IPS-15b (cell line): ENCODE data around the gene KCNQ1.

Source experiments
- H3K27me3 ChIP-seq: one replicate; pipeline ENCODE4 v1.6.1; 2013; ENCODE audit warnings: low read length; ENCODE audit not compliant: control insufficient read depth, insufficient read depth
- H3K36me3 ChIP-seq: one replicate; pipeline ENCODE4 v1.6.1; 2013; ENCODE audit warnings: low read length; ENCODE audit not compliant: control insufficient read depth, insufficient read depth
- H3K4me1 ChIP-seq: one replicate; pipeline ENCODE4 v1.6.1; 2013; ENCODE audit warnings: mild to moderate bottlenecking, low read length; ENCODE audit not compliant: control insufficient read depth, insufficient read depth
- H3K4me3 ChIP-seq: one replicate; pipeline ENCODE4 v1.5.1; 2013; ENCODE audit warnings: low read depth, low read length
- H3K9ac ChIP-seq: one replicate; pipeline ENCODE4 v1.6.1; 2013; ENCODE audit warnings: low read depth, mild to moderate bottlenecking, low read length
- H3K9me3 ChIP-seq: one replicate; pipeline ENCODE4 v1.6.1; 2013; ENCODE audit warnings: mild to moderate bottlenecking, low read length; ENCODE audit not compliant: control insufficient read depth, insufficient read depth

The KCNQ1 gene

DNA sequence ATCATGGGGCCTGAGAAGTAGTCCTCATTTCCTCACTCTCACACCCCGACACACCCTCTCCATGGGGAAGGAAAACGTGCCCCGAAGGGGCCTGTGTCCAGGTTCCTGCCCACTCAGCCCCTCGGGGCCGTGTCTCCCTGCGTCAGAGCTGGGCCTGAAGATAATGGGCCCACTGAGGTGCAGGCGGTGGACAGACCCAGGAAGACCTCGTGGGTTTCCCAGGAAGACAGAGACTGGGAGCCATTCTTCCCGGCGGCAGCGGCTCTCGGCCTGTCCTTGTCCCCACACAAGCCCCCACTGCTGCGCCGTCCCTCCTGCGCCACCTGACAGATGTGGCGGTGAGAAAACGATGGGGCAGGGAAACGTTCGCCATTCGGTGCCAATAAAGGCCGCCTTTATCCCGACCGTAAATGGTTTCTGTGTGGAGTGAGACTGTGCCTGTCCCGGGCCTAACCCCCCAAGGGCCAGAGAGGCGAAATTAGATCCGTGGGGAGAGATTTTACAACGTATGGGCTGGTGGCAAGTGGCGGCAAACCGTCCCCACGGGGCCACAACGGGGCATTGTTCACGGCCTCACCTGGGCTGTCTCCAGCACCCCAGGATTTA lies 351.8 kb downstream of the KCNQ1 start:
- Histone ChIP-seq H3K9me3 (no peaks in the 10 kb centered on the region), H3K4me1 (no peaks in the 10 kb centered on the region), H3K27me3 (peaks cover 6% of the 10 kb centered on the region), H3K9ac (no peak overlapping the region), H3K4me3 (no peak overlapping the region), H3K36me3 (no peaks in the 10 kb centered on the region)

DNA sequence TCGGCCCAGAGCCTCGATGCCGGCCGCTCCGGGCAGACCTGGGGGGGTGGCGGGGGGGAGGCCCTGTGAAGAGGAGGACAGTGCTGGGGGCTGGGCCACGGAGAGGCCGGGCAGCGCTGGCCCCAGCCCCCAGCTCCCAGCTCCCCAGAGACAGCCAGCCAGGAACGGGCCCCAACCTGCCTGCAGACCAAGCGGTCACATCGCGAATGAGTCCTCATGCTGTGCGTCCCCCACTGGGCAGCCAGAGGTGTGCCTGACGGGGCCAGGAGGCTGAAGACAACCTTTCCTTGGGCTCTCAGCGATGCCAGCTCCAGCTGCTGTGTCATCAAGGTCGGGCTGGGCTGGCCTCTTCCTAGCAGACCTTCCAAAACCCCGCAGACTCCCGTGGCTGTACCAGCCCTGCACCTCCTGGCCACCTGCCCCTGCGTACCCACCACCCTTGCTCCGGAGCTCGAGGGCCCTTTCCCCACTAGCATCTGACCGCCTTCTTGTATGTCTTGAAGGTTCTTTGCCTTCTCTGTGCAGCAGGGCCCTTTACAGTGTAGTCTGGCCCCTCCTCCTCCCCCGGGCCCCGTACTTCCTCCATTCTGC lies 352.4 kb downstream of the KCNQ1 start:
- no peaks in the 10 kb centered on the region for H3K36me3 ChIP-seq
- no peaks in the 10 kb centered on the region for H3K9me3 ChIP-seq
- H3K4me3 ChIP-seq = no peak overlapping the region
- no peak overlapping the region for H3K9ac ChIP-seq
- H3K27me3 ChIP-seq = peaks cover 6% of the 10 kb centered on the region
- no peaks in the 10 kb centered on the region for H3K4me1 ChIP-seq

GRCh38 chr11:2797741-2798361 lies 353.0 kb downstream of the KCNQ1 start:
- Histone ChIP-seq H3K9me3 (no peaks in the 10 kb centered on the region), H3K36me3 (no peaks in the 10 kb centered on the region), H3K9ac (no peak overlapping the region), H3K4me3 (no peak overlapping the region), H3K4me1 (no peaks in the 10 kb centered on the region), H3K27me3 (peaks cover 6% of the 10 kb centered on the region)

DNA sequence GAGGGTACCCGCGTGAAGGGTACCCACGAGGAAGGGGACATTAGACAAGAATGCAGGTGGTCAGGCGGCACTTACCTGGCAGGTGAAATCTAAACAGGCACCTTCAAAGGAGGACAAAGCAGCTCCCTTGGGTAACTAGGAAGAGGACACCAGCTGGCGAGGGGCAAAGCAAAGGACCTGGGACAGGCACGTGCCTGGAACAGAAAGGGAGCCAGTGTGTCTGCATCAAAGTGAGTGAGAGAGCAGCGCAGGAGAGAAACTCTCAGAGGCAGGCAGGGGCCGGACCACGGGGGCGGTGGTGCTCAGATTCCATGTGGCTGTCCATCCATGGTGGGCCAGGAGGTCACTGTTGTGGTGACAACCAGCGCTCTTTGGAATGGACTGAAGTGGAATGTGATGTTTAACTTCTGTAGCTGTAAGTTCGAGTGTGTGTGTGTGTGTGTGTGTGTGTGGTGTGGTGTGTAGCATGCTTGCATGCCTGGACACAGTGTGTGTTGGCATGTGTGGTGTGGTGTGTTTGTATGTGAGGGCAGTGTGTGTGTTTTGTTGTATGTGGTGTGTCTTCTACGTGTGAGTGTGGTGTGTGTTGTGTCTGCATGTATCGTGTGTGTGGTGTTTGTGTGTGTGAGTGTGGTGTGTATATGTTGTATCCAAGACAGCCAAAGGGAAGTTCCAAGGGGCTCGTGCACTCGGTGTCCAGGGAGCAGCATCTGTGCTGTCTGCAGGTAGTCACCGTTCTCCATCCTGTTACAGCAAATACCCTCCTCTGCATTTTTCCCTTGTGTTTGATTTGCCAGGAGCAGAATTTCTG lies 354.3 kb downstream of the KCNQ1 start:
- H3K4me3 ChIP-seq = no peak overlapping the region
- no peaks in the 10 kb centered on the region for H3K36me3 ChIP-seq
- no peaks in the 10 kb centered on the region for H3K9me3 ChIP-seq
- peaks cover 2% of the 10 kb centered on the region for H3K27me3 ChIP-seq
- no peak overlapping the region for H3K9ac ChIP-seq
- no peaks in the 10 kb centered on the region for H3K4me1 ChIP-seq

DNA sequence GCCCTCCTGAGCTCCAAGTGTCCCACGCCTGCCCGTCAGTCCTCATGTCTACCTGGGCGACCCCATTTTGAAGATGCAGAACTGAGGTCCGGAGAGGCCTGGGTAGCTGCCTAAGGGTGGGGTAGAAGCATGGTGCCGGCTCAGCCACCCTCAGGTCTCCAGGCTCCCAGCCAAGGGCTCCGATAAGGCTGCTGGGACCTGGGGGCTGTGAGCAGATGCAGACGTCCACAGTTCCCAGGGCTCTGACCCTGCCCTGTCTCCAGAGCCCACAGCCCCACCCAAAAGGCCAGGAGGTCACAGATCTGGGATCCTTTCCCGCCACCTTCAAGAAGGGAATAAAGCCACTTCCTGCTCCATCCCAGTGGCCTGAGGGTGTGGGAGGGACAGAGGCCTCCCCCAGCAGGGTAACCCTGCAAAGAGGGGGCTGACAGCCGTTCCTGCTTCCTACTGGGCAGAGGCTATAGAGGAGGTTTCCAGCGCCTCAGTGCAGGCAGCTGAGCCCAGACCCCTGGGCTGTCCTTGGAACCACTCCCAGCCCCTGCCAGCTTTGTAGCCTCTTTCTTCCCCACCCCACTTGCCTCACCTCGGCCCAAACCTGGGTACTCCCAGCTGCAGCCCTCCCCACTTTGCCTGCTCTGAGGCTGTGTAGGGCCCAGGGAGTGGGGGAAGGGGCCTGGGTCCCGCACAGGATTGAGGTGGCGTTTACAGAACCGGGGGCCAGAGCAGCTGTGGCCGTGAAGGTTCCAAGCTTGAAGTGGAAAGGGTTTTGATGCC lies 355.3 kb downstream of the KCNQ1 start:
- Histone ChIP-seq H3K9ac (no peak overlapping the region), H3K4me3 (no peak overlapping the region), H3K36me3 (no peaks in the 10 kb centered on the region), H3K4me1 (no peaks in the 10 kb centered on the region), H3K27me3 (no peaks in the 10 kb centered on the region), H3K9me3 (no peaks in the 10 kb centered on the region)

DNA sequence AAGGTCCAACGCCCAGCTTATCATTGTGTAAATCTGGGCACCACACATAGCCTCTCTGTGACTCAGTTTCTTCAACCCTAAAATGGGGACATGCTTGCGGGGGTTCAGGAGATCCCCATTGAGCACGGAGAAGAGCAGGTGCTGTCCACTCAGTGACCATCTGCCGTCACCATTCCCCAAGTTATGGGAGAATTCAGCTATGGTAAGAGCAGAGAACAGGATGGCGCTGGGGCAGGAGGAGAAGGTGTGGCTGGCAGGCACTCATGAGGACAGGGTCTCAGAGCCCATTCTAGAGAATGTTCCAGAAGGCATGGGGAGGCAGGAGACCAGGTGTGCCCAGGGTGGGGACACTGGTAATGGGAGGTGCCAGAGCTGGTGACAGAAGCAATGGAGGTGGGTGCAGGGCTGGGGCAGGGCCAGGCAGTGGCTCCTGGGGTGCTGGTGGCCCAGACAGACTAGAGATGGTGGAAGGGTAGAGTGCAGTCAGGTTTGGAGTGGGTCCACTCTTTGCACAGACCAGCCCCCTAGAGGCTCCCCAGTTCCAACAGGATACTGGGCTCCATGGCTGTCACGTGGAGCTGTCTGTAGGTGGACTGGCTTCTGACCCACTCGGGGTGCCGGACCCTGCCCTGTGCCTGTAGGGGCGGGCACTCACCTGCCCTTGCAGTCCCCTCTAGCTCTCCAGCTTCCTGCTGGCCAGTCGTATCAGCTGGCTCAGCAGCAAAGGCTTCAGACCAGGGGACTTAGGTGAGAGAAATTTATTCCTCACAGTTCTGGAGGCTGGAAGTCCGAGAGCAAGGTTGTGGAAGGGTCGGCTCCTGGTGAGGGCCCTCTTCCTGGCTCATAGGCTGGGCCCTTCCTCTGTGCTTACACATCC lies 356.1 kb downstream of the KCNQ1 start:
- H3K4me1 ChIP-seq = no peaks in the 10 kb centered on the region

DNA sequence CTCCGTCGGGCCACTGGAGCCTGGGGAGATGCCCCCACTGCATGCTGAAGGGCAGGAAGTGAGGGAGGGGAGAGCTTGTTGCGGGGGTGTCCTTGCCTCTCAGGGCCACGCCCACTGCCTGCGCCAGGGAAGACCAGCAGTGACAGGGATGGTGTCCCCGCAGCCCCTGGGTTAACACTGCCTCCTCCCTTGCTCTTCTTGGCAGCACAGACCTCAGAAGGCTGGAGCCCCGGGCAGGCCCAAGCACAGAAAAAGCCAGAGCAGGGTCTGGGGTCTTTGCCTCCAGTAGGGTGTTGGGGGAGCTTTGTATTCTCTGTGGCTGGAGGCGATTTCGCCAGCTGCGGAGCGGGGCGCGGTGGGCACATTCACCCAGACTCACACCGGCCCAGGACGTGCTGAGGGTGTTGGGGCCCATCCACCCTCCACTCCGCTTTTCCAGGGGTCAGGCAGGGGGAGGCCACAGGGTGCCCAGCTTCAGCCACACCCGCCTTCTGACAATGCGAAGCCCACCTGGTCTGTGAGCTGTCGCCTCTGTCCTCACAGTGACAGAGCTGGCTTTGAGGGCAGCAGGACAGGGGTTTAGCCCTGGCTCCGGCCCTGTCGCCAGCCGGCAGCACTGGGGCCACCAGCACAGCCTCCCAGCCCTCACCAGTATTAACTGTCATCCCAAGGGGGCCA lies 357.0 kb downstream of the KCNQ1 start:
- no peak overlapping the region for H3K4me3 ChIP-seq
- no peaks in the 10 kb centered on the region for H3K9me3 ChIP-seq
- H3K4me1 ChIP-seq = no peaks in the 10 kb centered on the region
- H3K36me3 ChIP-seq = no peaks in the 10 kb centered on the region
- H3K27me3 ChIP-seq = no peaks in the 10 kb centered on the region
- no peak overlapping the region for H3K9ac ChIP-seq

More for the DNA sequence above, 356.1 kb downstream of the KCNQ1 start:
- Histone ChIP-seq H3K9me3 (no peaks in the 10 kb centered on the region), H3K27me3 (no peaks in the 10 kb centered on the region), H3K36me3 (no peaks in the 10 kb centered on the region), H3K9ac (no peak overlapping the region), H3K4me3 (no peak overlapping the region)

GRCh38 chr11:2802389-2803185 lies 357.8 kb downstream of the KCNQ1 start:
- Histone ChIP-seq H3K27me3 (no peaks in the 10 kb centered on the region), H3K9ac (no peak overlapping the region)

GRCh38 chr11:2803186-2804091 lies 358.6 kb downstream of the KCNQ1 start:
- H3K9me3 ChIP-seq = no peaks in the 10 kb centered on the region

More at GRCh38 chr11:2802389-2803185, 357.8 kb downstream of the KCNQ1 start:
- Histone ChIP-seq H3K4me3 (no peak overlapping the region), H3K36me3 (no peaks in the 10 kb centered on the region), H3K4me1 (no peaks in the 10 kb centered on the region), H3K9me3 (no peaks in the 10 kb centered on the region)

More at GRCh38 chr11:2803186-2804091, 358.6 kb downstream of the KCNQ1 start:
- H3K27me3 ChIP-seq = no peaks in the 10 kb centered on the region
- H3K4me1 ChIP-seq = no peaks in the 10 kb centered on the region
- no peak overlapping the region for H3K4me3 ChIP-seq
- no peak overlapping the region for H3K9ac ChIP-seq
- no peaks in the 10 kb centered on the region for H3K36me3 ChIP-seq
